Breast epithelium (tissue), 4 donors: ENCODE results near the gene RHOT2. TPM values are rescaled to one million over a fixed set of nuclear protein-coding genes. Genes with fewer than 3 reads are reported as not detected.
"Not testable (repeated sequence)": the region's sequence is repeated elsewhere in the genome, so short reads cannot be mapped to it uniquely, and the experiment has no call there.

Experiments used
- DNase-seq, 2 donors: peaks; one replicate each; pipeline ENCODE4 v3.0.0-alpha.2; 2019; ENCODE audit warnings: low spot score in 2 of 2
- H3K27ac ChIP-seq, 2 donors: fragments of 200-600 bp; sonication (generic) in 1 of 2; one replicate each; pipeline ENCODE4 v1.5.1; 2016 to 2019; ENCODE audit warnings: mild to moderate bottlenecking in 1 of 2
- H3K27me3 ChIP-seq, 2 donors: fragments of 200-600 bp; sonication (generic) in 1 of 2; one replicate each; pipeline versions ENCODE4 v1.5.1 to v1.6.0; 2017 to 2019; ENCODE audit warnings: control low read depth in 1 of 2, mild to moderate bottlenecking in 1 of 2
- H3K36me3 ChIP-seq: fragments of 200-600 bp; one replicate; pipeline ENCODE4 v1.5.1; 2019
- H3K4me1 ChIP-seq, 2 donors: fragments of 200-600 bp; sonication (generic); one replicate each; pipeline ENCODE4 v1.5.1; 2016 to 2019; ENCODE audit warnings: control low read depth in 1 of 2
- H3K4me3 ChIP-seq, 3 donors: fragments of 200-600 bp; sonication (generic); 1 replicate in 2 of 3; 2 replicates in 1 of 3; pipeline ENCODE4 v1.5.1; 2016 to 2019; ENCODE audit warnings: mild to moderate bottlenecking in 3 of 3, moderate library complexity in 2 of 3
- H3K9me3 ChIP-seq, 2 donors: fragments of 200-600 bp; sonication (generic) in 1 of 2; one replicate each; pipeline ENCODE4 v1.5.1; 2016 to 2019; ENCODE audit warnings: control low read depth in 1 of 2
- POLR2A ChIP-seq: fragments of 450-650 bp; IDR thresholded peaks from one replicate; pipeline ENCODE4 v1.6.1; 2016; ENCODE audit warnings: antibody characterized with exemption, mild to moderate bottlenecking, moderate library complexity
- POLR2AphosphoS5 ChIP-seq, 3 donors: sonication (generic); formaldehyde crosslinking; IDR thresholded peaks; one replicate each; pipeline ENCODE4 v1.6.1; 2017; ENCODE audit warnings: antibody characterized with exemption in 3 of 3
- intact Hi-C: fragments of 100-400 bp; cut with DNase I; formaldehyde crosslinking; loops from one replicate; pipeline ENCODE4 v1.15.1; 2023; ENCODE audit warnings: low total_unique reads
- total RNA-seq, 3 donors: library from RNA; depleted of rRNA; stranded (reverse); fragments of >200 nt; gene quantifications; one replicate each; pipeline ENCODE4 v1.1.0, GENCODE V29; 2016
- TF ChIP-seq, protein P1 (sequence below), 3 donors: fragments of 450-650 bp; IDR thresholded peaks; one replicate each; pipeline ENCODE4 v1.5.1; 2016 to 2017; ENCODE audit warnings: antibody characterized with exemption in 3 of 3, mild to moderate bottlenecking in 3 of 3, moderate library complexity in 3 of 3

The RHOT2 gene
- total RNA-seq, 3 donors from 2014 or later, result 39.4 to 90.8 (median 66.9) TPM

DNA sequence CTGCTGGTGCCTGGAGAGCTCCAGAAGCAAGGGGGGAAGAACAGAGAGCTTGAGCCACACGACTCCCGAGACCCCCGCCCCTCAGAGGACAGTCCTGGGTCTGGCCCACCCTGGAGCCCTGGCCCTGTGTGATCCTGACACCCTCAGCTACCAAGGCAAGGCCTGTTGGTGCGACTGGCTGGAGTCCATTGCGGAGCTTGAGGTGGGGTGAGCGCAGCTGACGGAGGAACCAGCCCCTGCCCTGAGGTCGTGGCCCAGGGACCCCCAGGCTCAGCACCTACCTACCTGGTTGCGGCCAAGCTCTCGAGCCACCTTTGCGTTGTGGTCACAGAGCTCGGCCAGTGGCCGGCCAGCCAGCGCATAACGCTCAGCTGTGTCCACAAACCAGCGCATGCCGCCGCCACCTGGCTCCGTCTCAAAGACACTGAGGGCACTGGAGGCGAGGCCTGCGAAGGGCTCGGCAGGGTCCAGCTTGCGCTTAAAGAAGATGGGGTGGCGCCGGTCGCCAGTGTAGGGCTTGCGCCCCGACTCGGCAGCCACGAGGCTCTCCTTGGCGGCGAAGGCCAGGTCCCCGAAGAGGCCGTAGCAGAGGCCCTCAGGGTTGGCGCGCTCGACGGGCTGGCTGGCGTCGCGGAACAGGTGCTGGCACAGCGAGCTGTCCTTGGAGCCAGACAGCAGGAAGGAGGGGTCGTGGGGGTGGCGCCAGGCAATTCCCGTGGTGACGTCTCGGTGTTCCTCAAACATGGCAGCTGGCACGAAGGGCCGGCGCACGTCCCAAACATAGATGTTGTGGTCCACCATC is 18.7 kb downstream of the RHOT2 start:
- Histone ChIP-seq H3K9me3 (no peaks in the 10 kb centered on the region), H3K4me1 (peaks cover 19 to 40% of the 10 kb centered on the region in 2 donors), H3K27me3 (no peaks in the 10 kb centered on the region), H3K27ac (no peak overlapping the region), H3K36me3 (no peaks in the 10 kb centered on the region), H3K4me3 (no peak overlapping the region)
- no peak for DNase-seq
- TF ChIP-seq, protein P1, sequence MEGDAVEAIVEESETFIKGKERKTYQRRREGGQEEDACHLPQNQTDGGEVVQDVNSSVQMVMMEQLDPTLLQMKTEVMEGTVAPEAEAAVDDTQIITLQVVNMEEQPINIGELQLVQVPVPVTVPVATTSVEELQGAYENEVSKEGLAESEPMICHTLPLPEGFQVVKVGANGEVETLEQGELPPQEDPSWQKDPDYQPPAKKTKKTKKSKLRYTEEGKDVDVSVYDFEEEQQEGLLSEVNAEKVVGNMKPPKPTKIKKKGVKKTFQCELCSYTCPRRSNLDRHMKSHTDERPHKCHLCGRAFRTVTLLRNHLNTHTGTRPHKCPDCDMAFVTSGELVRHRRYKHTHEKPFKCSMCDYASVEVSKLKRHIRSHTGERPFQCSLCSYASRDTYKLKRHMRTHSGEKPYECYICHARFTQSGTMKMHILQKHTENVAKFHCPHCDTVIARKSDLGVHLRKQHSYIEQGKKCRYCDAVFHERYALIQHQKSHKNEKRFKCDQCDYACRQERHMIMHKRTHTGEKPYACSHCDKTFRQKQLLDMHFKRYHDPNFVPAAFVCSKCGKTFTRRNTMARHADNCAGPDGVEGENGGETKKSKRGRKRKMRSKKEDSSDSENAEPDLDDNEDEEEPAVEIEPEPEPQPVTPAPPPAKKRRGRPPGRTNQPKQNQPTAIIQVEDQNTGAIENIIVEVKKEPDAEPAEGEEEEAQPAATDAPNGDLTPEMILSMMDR (IDR thresholded peaks at IDR 0.05), result no peak
- no peak for TF ChIP-seq POLR2AphosphoS5 (IDR thresholded peaks at IDR 0.05)
- TF ChIP-seq POLR2A, result no peak
- intact Hi-C loops, result no loop called here

DNA sequence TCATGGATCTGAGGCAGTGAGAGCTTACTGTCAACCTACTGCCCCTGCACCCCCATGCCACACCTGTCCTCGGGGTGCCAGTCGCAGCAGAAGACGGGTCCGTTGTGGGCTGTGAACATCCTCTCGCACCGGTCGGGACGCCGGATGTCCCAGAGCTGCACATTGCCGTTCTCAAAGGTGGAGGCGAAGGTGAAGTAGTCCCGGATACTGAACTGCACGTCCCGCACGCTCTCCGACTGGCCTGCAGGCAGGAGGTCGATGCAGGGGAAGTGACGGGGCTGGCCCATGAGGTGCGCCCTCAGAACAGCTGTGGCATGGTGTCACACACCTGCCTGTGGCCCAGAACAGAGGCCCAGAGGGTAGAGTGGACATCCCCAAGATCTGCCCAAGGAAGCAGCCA is 19.6 kb downstream of the RHOT2 start:
- intact Hi-C loops, result no loop called here
- no peak for TF ChIP-seq POLR2A
- TF ChIP-seq POLR2AphosphoS5 (IDR thresholded peaks at IDR 0.05), result no peak
- TF ChIP-seq, protein P1 (IDR thresholded peaks at IDR 0.05), result no peak
- Histone ChIP-seq H3K9me3 (no peaks in the 10 kb centered on the region), H3K36me3 (no peaks in the 10 kb centered on the region), H3K4me1 (peaks cover 17 to 36% of the 10 kb centered on the region in 2 donors), H3K27me3 (no peaks in the 10 kb centered on the region), H3K27ac (no peak overlapping the region), H3K4me3 (no peak overlapping the region)
- no peak for DNase-seq

- TF ChIP-seq, protein P1 (IDR thresholded peaks at IDR 0.05), result no peak
- TF ChIP-seq POLR2A (no peak), POLR2AphosphoS5 (IDR thresholded peaks at IDR 0.05) (no peak)
- Histone ChIP-seq H3K27me3 (peaks cover 8 to 18% of the 10 kb centered on the region in 2 donors), H3K4me1 (peaks cover 24 to 34% of the 10 kb centered on the region in 2 donors), H3K27ac (peak overlapping the region; percentile 88 to 91), H3K36me3 (no peaks in the 10 kb centered on the region), H3K4me3 (peak overlapping the region; percentile 85 to 98 (median 92)), H3K9me3 (no peaks in the 10 kb centered on the region)
- intact Hi-C loops, result no loop called here
- DNase-seq, result no peak
Measured at GRCh38 chr16:689175-689897, 21.4 kb downstream of the RHOT2 start.

GRCh38 chr16:691242-691641 is 23.3 kb downstream of the RHOT2 start:
- H3K9me3 ChIP-seq, H3K4me3 ChIP-seq, intact Hi-C loops, H3K36me3 ChIP-seq: not testable (repeated sequence)
- peak overlapping the region; percentile 88 to 91 for H3K27ac ChIP-seq
- peak in 1 of 2 donors; percentile 60 for DNase-seq
- peaks cover 24 to 29% of the 10 kb centered on the region in 2 donors for H3K4me1 ChIP-seq
- peaks cover 15 to 34% of the 10 kb centered on the region in 2 donors for H3K27me3 ChIP-seq

GRCh38 chr16:692356-693108 is 24.6 kb downstream of the RHOT2 start:
- Histone ChIP-seq H3K27me3 (peaks cover 15 to 39% of the 10 kb centered on the region in 2 donors), H3K36me3 (no peaks in the 10 kb centered on the region), H3K4me3 (no peak overlapping the region), H3K27ac (no peak overlapping the region), H3K4me1 (peaks cover 24 to 29% of the 10 kb centered on the region in 2 donors), H3K9me3 (no peaks in the 10 kb centered on the region)
- TF ChIP-seq POLR2AphosphoS5 (IDR thresholded peaks at IDR 0.05) (no peak), POLR2A (no peak)
- TF ChIP-seq, protein P1 (IDR thresholded peaks at IDR 0.05), result no peak
- DNase-seq, result no peak
- intact Hi-C loops, result no loop called here
